Aorta (tissue), 5 donors: ENCODE data around the gene AMMECR1L. TPM values are rescaled to one million over a fixed set of nuclear protein-coding genes. Genes with fewer than 3 reads are reported as not detected.

Experiments
- ATAC-seq: fragments of 200-7000 bp; cut with Tn5 transposase; one replicate; pipeline ENCODE4 v1.9.1; 2022; ENCODE audit warnings: moderate library complexity; ENCODE audit not compliant: low FRiP score
- DNase-seq, 2 donors: peaks; one replicate each; pipeline ENCODE4 v3.0.0-alpha.2; 2020
- H3K27ac ChIP-seq, 2 donors: one replicate each; pipeline ENCODE4 v1.5.1; 2013; ENCODE audit warnings: low read length in 2 of 2, mild to moderate bottlenecking in 2 of 2, moderate library complexity in 2 of 2, control low read depth in 1 of 2, inconsistent platforms in 1 of 2, low read depth in 1 of 2
- H3K27me3 ChIP-seq, 2 donors: one replicate each; pipeline ENCODE4 v1.6.1; 2013; ENCODE audit warnings: control low read depth in 1 of 2, low read length in 1 of 2, mild to moderate bottlenecking in 1 of 2, moderate library complexity in 1 of 2; ENCODE audit not compliant: insufficient read depth in 2 of 2, control insufficient read depth in 1 of 2
- H3K36me3 ChIP-seq, 2 donors: one replicate each; pipeline ENCODE4 v1.6.1; 2013; ENCODE audit warnings: control low read depth in 1 of 2, low read length in 1 of 2, mild to moderate bottlenecking in 1 of 2; ENCODE audit not compliant: insufficient read depth in 2 of 2, control insufficient read depth in 1 of 2
- H3K4me1 ChIP-seq, 2 donors: one replicate each; pipeline ENCODE4 v1.6.1; 2013; ENCODE audit warnings: low read length in 2 of 2, control low read depth in 1 of 2, mild to moderate bottlenecking in 1 of 2, moderate library complexity in 1 of 2; ENCODE audit not compliant: insufficient read depth in 2 of 2, control insufficient read depth in 1 of 2
- H3K4me3 ChIP-seq, 2 donors: one replicate each; pipeline ENCODE4 v1.5.1; 2013; ENCODE audit warnings: low read length in 2 of 2, control low read depth in 1 of 2, mild to moderate bottlenecking in 1 of 2
- H3K9me3 ChIP-seq: one replicate; pipeline ENCODE4 v1.6.1; 2013; ENCODE audit warnings: mild to moderate bottlenecking, low read length; ENCODE audit not compliant: control insufficient read depth
- WGBS, 2 donors: extraction: QIAGEN DNeasy Blood & Tissue Kit; methylation state at CpG; one replicate each; pipeline ENCODE4 v1.1.7; 2013; 5-methylcytosine and 5-hydroxymethylcytosine counted together
- intact Hi-C, 2 donors: fragments of 100-400 bp; cut with DNase I; formaldehyde crosslinking; loops; one replicate each; pipeline versions ENCODE4 v1.14.2 to v1.15.0; 2022
- polyA plus RNA-seq, 2 donors: library from polyadenylated mRNA; stranded (reverse); fragments of 200-250 nt; gene quantifications; one replicate each; pipeline ENCODE4 v1.2.3, GENCODE V29; 2013
- total RNA-seq, 2 donors: library from RNA; stranded (reverse); fragmentation: NEBNext Ultra II Directional; extraction: Animal tissue kit (Norgen Biotek cat#: 25700); gene quantifications; one replicate each; pipeline ENCODE4 v1.2.1, GENCODE V29; 2021
- donor health status: healthy with polysubstance abuse.
- donor health status: Bipolar disorder and iron deficiency.
- donor health status: DM: no; HTN: no; CAD: no.
- donor health status: DM: no; HTN: no; CAD: no.
- donor health status: DM: yes; HTN: yes; CAD: no.

The AMMECR1L gene
- total and polyA plus RNA-seq, 4 donors, result 3.5 to 17.3 (median 12.0) TPM

GRCh38 chr2:127879899-127880298 is 5.9 kb downstream of the AMMECR1L start:
- Histone ChIP-seq H3K27ac (no peak overlapping the region), H3K4me3 (no peak overlapping the region), H3K4me1 (peaks cover 0 to 7% of the 10 kb centered on the region in 2 donors), H3K9me3 (no peaks in the 10 kb centered on the region), H3K36me3 (peaks cover 0 to 5% of the 10 kb centered on the region in 2 donors), H3K27me3 (no peaks in the 10 kb centered on the region)
- ATAC-seq, result no peak
- 89 to 93% methylated on average over 5 of the region's 5 CpGs for WGBS, 2 donors
- no peak for DNase-seq
- intact Hi-C loops, result loop anchor here in 1 of 2 donors (10.0 kb wide), 1 partner anchor 145 kb away; the partner anchor contains the start of gene SAP130

- Histone ChIP-seq H3K4me1 (no peaks in the 10 kb centered on the region), H3K27ac (no peak overlapping the region), H3K36me3 (peaks cover 5% of the 10 kb centered on the region in 2 donors), H3K27me3 (no peaks in the 10 kb centered on the region), H3K4me3 (no peak overlapping the region), H3K9me3 (no peaks in the 10 kb centered on the region)
- no peak for DNase-seq
- ATAC-seq, result no peak
- WGBS, 2 donors, result 92 to 95% methylated on average over 3 of the region's 3 CpGs
- intact Hi-C loops, result no loop called here
Measured at GRCh38 chr2:127877626-127878025, 8.1 kb downstream of the AMMECR1L start.

- intact Hi-C loops, result no loop called here
- Histone ChIP-seq H3K4me3 (no peak overlapping the region), H3K27me3 (no peaks in the 10 kb centered on the region), H3K27ac (no peak overlapping the region), H3K4me1 (no peaks in the 10 kb centered on the region), H3K36me3 (peaks cover 5% of the 10 kb centered on the region in 2 donors), H3K9me3 (no peaks in the 10 kb centered on the region)
- no peak for DNase-seq
- ATAC-seq, result no peak
- WGBS, 2 donors, result 87 to 90% methylated on average over 2 of the region's 2 CpGs
Measured at GRCh38 chr2:127877136-127877535, 8.6 kb downstream of the AMMECR1L start.

GRCh38 chr2:127874378-127875269 is 11.1 kb downstream of the AMMECR1L start:
- Histone ChIP-seq H3K27me3 (no peaks in the 10 kb centered on the region), H3K36me3 (peaks cover 0 to 5% of the 10 kb centered on the region in 2 donors), H3K27ac (no peak overlapping the region), H3K9me3 (no peaks in the 10 kb centered on the region), H3K4me3 (no peak overlapping the region), H3K4me1 (no peaks in the 10 kb centered on the region)
- DNase-seq (no peak), ATAC-seq (no peak)
- 75 to 81% methylated on average over 7 of the region's 7 CpGs for WGBS, 2 donors
- intact Hi-C loops, result no loop called here

GRCh38 chr2:127873707-127874303 is 12.0 kb downstream of the AMMECR1L start:
- DNase-seq (no peak), ATAC-seq (no peak)
- Histone ChIP-seq H3K27me3 (no peaks in the 10 kb centered on the region), H3K4me3 (no peak overlapping the region), H3K9me3 (no peaks in the 10 kb centered on the region), H3K27ac (no peak overlapping the region), H3K4me1 (no peaks in the 10 kb centered on the region), H3K36me3 (peaks cover 5% of the 10 kb centered on the region in 2 donors)
- WGBS, 2 donors, result 76 to 78% methylated on average over 14 of the region's 14 CpGs
- intact Hi-C loops, result no loop called here

- no peaks in the 10 kb centered on the region for H3K4me1 ChIP-seq
- no peaks in the 10 kb centered on the region for H3K9me3 ChIP-seq
- H3K4me3 ChIP-seq, result no peak overlapping the region
- peaks cover 5 to 7% of the 10 kb centered on the region in 2 donors for H3K36me3 ChIP-seq
- DNase-seq (no peak), ATAC-seq (no peak)
- intact Hi-C loops, result no loop called here
- no peak overlapping the region for H3K27ac ChIP-seq
- H3K27me3 ChIP-seq, result no peaks in the 10 kb centered on the region
Measured at GRCh38 chr2:127872354-127872753, 13.4 kb downstream of the AMMECR1L start.

- Histone ChIP-seq H3K36me3 (peaks cover 13% of the 10 kb centered on the region in 2 donors), H3K9me3 (no peaks in the 10 kb centered on the region), H3K4me1 (no peaks in the 10 kb centered on the region), H3K27ac (no peak overlapping the region), H3K4me3 (no peak overlapping the region), H3K27me3 (no peaks in the 10 kb centered on the region)
- DNase-seq (no peak), ATAC-seq (no peak)
- intact Hi-C loops, result no loop called here
Measured at GRCh38 chr2:127865926-127866325, 19.8 kb downstream of the AMMECR1L start.

- H3K4me1 ChIP-seq, result no peaks in the 10 kb centered on the region
- no peak for DNase-seq
- 68 to 75% methylated on average over 11 of the region's 11 CpGs for WGBS, 2 donors
- no peak for ATAC-seq
- peaks cover 13% of the 10 kb centered on the region in 2 donors for H3K36me3 ChIP-seq
- H3K27me3 ChIP-seq, result no peaks in the 10 kb centered on the region
- H3K4me3 ChIP-seq, result no peak overlapping the region
- no peaks in the 10 kb centered on the region for H3K9me3 ChIP-seq
- H3K27ac ChIP-seq, result no peak overlapping the region
- intact Hi-C loops, result no loop called here
Measured at GRCh38 chr2:127864877-127865276, 20.9 kb downstream of the AMMECR1L start.

- DNase-seq, result no peak
- Histone ChIP-seq H3K36me3 (peaks cover 6 to 13% of the 10 kb centered on the region in 2 donors), H3K27ac (no peak overlapping the region), H3K4me3 (no peak overlapping the region), H3K27me3 (no peaks in the 10 kb centered on the region), H3K9me3 (no peaks in the 10 kb centered on the region), H3K4me1 (no peaks in the 10 kb centered on the region)
- ATAC-seq, result no peak
- intact Hi-C loops, result no loop called here
- WGBS, 2 donors, result 90 to 91% methylated on average over 15 of the region's 15 CpGs
Measured at GRCh38 chr2:127862228-127862627, 23.5 kb downstream of the AMMECR1L start.
